Thyroid gland (tissue), 4 donors: ENCODE data around the gene NXPH1.

Experiments used
- POLR2A ChIP-seq, 2 donors: fragments of 450-650 bp; IDR thresholded peaks; one replicate each; pipeline ENCODE4 v1.6.1; 2017; ENCODE audit warnings: antibody characterized with exemption in 2 of 2, mild to moderate bottlenecking in 2 of 2, moderate library complexity in 1 of 2
- TF ChIP-seq, protein P1 (sequence below), 6 experiments: fragments of 200-600 bp in 3 of 6; fragments of 450-650 bp in 3 of 6; sonication (generic) in 3 of 6; IDR thresholded peaks; one replicate each; pipeline ENCODE4 v1.5.1; 2016 to 2019; ENCODE audit warnings: antibody characterized with exemption in 6 of 6, mild to moderate bottlenecking in 2 of 6, inconsistent platforms in 1 of 6, moderate library complexity in 1 of 6

DNA sequence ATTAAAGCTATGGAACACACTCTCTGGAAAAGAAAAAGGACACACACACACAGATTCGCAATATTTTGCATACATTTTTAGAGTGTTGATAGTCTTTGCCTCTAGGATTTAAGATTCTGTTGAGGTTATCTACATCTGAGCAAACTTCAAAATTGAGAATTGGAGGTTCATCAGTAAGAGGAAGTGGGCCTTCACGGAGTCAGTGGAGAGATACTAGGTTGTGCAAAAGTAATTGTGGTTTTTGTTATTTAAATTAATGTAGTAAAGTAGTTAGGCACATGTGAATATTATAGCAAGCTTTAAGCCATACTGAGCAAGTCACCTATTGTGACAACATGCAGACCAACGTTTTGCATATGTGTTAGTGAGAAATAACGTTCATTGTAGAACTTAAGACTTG, 19.8 kb upstream of the NXPH1 start:
- TF ChIP-seq, protein P1, sequence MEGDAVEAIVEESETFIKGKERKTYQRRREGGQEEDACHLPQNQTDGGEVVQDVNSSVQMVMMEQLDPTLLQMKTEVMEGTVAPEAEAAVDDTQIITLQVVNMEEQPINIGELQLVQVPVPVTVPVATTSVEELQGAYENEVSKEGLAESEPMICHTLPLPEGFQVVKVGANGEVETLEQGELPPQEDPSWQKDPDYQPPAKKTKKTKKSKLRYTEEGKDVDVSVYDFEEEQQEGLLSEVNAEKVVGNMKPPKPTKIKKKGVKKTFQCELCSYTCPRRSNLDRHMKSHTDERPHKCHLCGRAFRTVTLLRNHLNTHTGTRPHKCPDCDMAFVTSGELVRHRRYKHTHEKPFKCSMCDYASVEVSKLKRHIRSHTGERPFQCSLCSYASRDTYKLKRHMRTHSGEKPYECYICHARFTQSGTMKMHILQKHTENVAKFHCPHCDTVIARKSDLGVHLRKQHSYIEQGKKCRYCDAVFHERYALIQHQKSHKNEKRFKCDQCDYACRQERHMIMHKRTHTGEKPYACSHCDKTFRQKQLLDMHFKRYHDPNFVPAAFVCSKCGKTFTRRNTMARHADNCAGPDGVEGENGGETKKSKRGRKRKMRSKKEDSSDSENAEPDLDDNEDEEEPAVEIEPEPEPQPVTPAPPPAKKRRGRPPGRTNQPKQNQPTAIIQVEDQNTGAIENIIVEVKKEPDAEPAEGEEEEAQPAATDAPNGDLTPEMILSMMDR (IDR thresholded peaks at IDR 0.05): no peak
- no peak for TF ChIP-seq POLR2A (IDR thresholded peaks at IDR 0.05)
